ENCODE results near the gene RPS6KA6. TPM values are rescaled to one million over a fixed set of nuclear protein-coding genes. Genes with fewer than 3 reads are reported as not detected.

RPS6KA6 gene
- total RNA-seq, 1 donor from 2014 or later, result 0.51 TPM

DNA sequence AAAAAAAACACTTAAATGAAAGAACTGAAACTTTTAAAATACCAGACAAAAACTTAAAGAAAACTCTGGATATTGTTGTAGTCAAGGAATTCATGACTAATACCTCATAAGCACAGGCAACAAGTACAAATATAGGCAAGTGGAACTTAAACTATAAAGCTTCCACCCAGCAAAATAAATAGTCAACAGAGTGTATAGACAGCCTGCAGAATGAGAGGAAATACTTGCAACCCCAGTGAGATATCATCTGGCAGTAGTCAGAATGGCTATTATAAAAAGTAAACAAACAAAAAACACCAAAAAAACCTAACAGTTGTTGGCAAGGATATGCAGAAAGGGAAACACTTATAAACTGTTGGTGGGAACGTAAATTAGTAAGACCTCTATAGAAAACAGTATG lies 9.6 kb upstream of the RPS6KA6 start:
- H3K4me3 Mint-ChIP-seq, result no peak overlapping the region
- no peaks in the 10 kb centered on the region for H3K27me3 Mint-ChIP-seq
- no peaks in the 10 kb centered on the region for H3K4me1 Mint-ChIP-seq
- intact Hi-C loops (cut with micrococcal nuclease), result no loop called here
- no peak overlapping the region for H3K27ac Mint-ChIP-seq
- peaks cover 2% of the 10 kb centered on the region for H3K9me3 Mint-ChIP-seq
- POLR2A ChIA-PET, result no interaction called here
- ATAC-seq (ENCODE audit: low read depth), result no peak
- TF ChIP-seq, protein P1, sequence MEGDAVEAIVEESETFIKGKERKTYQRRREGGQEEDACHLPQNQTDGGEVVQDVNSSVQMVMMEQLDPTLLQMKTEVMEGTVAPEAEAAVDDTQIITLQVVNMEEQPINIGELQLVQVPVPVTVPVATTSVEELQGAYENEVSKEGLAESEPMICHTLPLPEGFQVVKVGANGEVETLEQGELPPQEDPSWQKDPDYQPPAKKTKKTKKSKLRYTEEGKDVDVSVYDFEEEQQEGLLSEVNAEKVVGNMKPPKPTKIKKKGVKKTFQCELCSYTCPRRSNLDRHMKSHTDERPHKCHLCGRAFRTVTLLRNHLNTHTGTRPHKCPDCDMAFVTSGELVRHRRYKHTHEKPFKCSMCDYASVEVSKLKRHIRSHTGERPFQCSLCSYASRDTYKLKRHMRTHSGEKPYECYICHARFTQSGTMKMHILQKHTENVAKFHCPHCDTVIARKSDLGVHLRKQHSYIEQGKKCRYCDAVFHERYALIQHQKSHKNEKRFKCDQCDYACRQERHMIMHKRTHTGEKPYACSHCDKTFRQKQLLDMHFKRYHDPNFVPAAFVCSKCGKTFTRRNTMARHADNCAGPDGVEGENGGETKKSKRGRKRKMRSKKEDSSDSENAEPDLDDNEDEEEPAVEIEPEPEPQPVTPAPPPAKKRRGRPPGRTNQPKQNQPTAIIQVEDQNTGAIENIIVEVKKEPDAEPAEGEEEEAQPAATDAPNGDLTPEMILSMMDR (IDR thresholded peaks at IDR 0.05), result no peak
- DNase-seq, result no peak
- CTCF ChIA-PET, result no interaction called here
- no peaks in the 10 kb centered on the region for H3K36me3 Mint-ChIP-seq (ENCODE audit: low read depth)

DNA sequence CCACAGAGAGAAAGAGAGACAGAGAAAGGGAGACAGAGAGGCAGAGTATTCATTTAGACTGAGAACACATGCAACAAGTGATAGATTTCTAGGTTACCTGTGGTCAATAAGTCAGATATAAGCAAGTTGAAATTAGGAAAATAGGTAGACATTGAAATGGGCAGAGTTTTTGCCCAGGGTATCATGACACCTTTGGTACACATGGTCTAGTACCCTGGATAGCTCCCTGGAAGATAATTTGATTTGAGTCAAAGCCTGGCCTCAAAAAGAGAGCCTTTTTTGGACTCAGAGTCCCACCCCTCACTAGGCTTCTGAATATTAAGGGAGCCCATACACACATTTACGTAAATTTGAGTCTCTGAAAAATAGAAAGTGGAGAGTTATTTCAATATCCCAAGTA lies 4.0 kb upstream of the RPS6KA6 start:
- H3K36me3 Mint-ChIP-seq (ENCODE audit: low read depth), result no peaks in the 10 kb centered on the region
- ChIA-PET CTCF (no interaction called here), POLR2A (no interaction called here)
- no peak overlapping the region for H3K4me3 Mint-ChIP-seq
- DNase-seq, result no peak
- ATAC-seq (ENCODE audit: low read depth), result no peak
- peaks cover 7% of the 10 kb centered on the region for H3K27me3 Mint-ChIP-seq
- TF ChIP-seq, protein P1 (IDR thresholded peaks at IDR 0.05), result no peak
- intact Hi-C loops (cut with micrococcal nuclease), result no loop called here
- no peak overlapping the region for H3K27ac Mint-ChIP-seq
- peaks cover 6% of the 10 kb centered on the region for H3K9me3 Mint-ChIP-seq
- peaks cover 3% of the 10 kb centered on the region for H3K4me1 Mint-ChIP-seq

DNA sequence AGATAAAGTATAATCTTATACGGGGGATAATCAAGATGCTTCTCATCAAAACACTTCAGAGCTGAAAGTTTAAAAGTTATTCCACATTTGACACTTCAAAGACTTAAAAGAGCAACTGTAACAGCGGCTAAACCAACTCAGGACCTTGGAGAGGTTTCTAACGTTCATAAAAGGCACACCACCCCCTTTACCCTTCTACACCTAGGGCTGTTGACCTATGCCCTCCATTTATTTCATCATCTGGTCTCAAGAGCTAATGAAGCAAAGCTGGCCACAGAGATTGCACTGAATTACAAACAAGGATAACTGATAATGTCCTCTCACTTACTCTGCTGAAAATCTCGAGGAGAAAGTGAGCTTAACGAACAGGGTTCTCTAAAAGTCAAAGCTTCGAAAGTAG lies 1.1 kb upstream of the RPS6KA6 start:
- H3K27me3 Mint-ChIP-seq, result peaks cover 7% of the 10 kb centered on the region
- ChIA-PET POLR2A (no interaction called here), CTCF (no interaction called here)
- no peak overlapping the region for H3K4me3 Mint-ChIP-seq
- no peak for ATAC-seq (ENCODE audit: low read depth)
- intact Hi-C loops (cut with micrococcal nuclease), result loop anchor here (5.0 kb wide), 1 partner anchor 813 kb away; the partner anchor contains the start of gene APOOL
- H3K4me1 Mint-ChIP-seq, result peaks cover 6% of the 10 kb centered on the region
- no peak for DNase-seq
- TF ChIP-seq, protein P1 (IDR thresholded peaks at IDR 0.05), result no peak
- H3K9me3 Mint-ChIP-seq, result peaks cover 6% of the 10 kb centered on the region
- H3K27ac Mint-ChIP-seq, result no peak overlapping the region
- no peaks in the 10 kb centered on the region for H3K36me3 Mint-ChIP-seq (ENCODE audit: low read depth)

DNA sequence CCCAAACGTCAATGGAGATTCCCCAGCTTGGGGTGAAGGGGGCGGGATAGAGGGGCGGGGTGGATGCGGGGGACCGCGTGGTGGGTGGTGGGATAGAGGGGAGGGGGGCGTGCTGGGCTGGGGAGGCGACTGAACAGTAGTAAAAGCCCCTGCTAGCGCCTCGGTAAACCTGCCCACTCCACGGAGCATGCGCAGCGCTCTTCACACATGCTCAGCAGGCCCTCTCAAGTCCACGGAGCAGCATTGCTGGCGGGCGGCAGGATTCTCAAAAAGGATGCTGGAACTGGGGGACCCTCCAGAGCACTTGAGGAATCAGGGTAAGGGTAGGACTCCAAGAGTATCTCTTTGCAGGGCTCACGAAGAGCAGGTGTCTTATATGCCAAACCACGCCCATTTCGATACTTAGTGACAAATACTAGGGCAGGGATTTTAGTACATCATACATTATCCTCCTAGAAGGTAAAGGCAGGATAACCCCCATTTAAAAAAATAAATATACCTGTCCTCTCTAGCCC lies 378 bp upstream of the RPS6KA6 start:
- H3K9me3 Mint-ChIP-seq, result peaks cover 3% of the 10 kb centered on the region
- TF ChIP-seq, protein P1 (IDR thresholded peaks at IDR 0.05), result no peak
- POLR2A ChIA-PET, result no interaction called here
- CTCF ChIA-PET, result no interaction called here
- DNase-seq, result no peak
- H3K27ac Mint-ChIP-seq, result no peak overlapping the region
- H3K27me3 Mint-ChIP-seq, result peaks cover 7% of the 10 kb centered on the region
- intact Hi-C loops (cut with micrococcal nuclease), result loop anchor here (5.0 kb wide), 1 partner anchor 814 kb away; the partner anchor contains the start of gene APOOL
- peaks cover 6% of the 10 kb centered on the region for H3K4me1 Mint-ChIP-seq
- ATAC-seq (ENCODE audit: low read depth), result no peak
- peak overlapping the region; percentile 62 for H3K4me3 Mint-ChIP-seq
- no peaks in the 10 kb centered on the region for H3K36me3 Mint-ChIP-seq (ENCODE audit: low read depth)

DNA sequence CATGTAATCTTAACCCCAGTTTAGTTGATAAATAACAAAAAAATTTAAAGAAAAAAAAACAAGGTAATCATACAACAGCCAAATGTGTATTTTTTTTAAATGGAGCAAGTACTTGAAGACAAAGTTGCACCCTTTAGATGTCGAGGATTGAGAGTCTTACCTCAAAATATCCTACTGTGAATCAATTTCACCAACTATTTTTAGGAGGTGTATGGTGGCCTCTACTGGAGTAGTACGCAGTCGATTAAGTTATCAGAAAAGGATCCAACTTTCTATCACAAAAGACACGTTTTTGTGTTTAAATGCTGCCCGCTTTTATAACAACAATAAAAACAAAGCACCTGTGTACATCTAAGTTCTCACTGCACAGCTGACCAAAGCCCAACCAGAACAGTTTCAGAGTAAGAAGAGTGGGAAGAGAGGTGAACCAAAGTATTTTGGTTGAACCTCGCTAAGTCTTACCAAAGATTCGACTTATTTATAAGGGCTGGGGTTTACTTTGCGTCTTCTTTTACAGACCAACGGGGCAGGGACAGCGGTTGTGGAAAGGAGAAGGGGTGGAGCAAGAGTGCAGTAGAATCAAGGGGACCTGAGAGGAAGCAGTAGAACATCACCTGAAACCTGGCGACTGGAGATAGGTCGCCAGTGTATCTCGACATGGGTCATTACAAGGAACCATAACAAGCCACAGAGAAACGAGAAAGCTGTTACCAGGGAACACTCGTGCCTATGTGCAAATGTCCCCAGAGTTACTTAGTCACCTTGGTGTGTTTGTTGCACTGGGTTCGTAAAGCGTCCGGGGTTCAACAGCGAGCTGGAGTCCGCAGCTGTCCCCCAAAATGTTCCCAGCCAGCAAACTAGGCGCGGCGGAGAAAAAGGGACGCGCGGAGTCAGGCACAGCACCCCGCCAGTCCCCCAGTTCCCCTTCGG lies 1.1 kb downstream of the RPS6KA6 start:
- Mint-ChIP-seq H3K9me3 (peaks cover 6% of the 10 kb centered on the region), H3K36me3 (ENCODE audit: low read depth) (no peaks in the 10 kb centered on the region), H3K27me3 (peaks cover 7% of the 10 kb centered on the region), H3K27ac (no peak overlapping the region), H3K4me1 (peaks cover 6% of the 10 kb centered on the region), H3K4me3 (peak overlapping the region; percentile 68)
- intact Hi-C loops (cut with micrococcal nuclease), result loop anchor here (5.0 kb wide), 1 partner anchor 815 kb away; the partner anchor contains the start of gene APOOL
- POLR2A ChIA-PET, result no interaction called here
- CTCF ChIA-PET, result no interaction called here
- ATAC-seq (ENCODE audit: low read depth) (no peak), DNase-seq (no peak)
- TF ChIP-seq, protein P1 (IDR thresholded peaks at IDR 0.05), result no peak

All from activated B cell treated with CpG ODN at 0.5 μM for 24 hours (primary cell).